B cell (primary cell): ENCODE results near the gene BCDIN3D. TPM values are rescaled to one million over a fixed set of nuclear protein-coding genes. Genes with fewer than 3 reads are reported as not detected.

Source experiments
- ATAC-seq: fragments of 200-7000 bp; cut with Tn5 transposase; one replicate; pipeline ENCODE4 v1.10.0; 2021; ENCODE audit warnings: low read depth, mild to moderate bottlenecking, moderate number of reproducible peaks, moderate library complexity
- CTCF ChIA-PET: fragments of 350-600 bp; sonication (Branson Sonifier 250); formaldehyde crosslinking; loops from one replicate; lab custom pipeline; 2021; ENCODE audit warnings: antibody characterized with exemption, inconsistent platforms; lab: Charles Lee
- POLR2A ChIA-PET: fragments of 350-600 bp; sonication (Branson Sonifier 250); formaldehyde crosslinking; loops from one replicate; lab custom pipeline; 2021; ENCODE audit warnings: antibody characterized with exemption; lab: Charles Lee
- DNase-seq: peaks from one replicate; pipeline ENCODE4 v3.0.0; 2013
- H2AFZ ChIP-seq: 2 replicates; pipeline ENCODE4 v1.6.1; 2012; ENCODE audit warnings: mild to moderate bottlenecking, low read depth, low read length; ENCODE audit not compliant: insufficient read depth, poor library complexity, severe bottlenecking
- H3K27ac ChIP-seq, 2 donors: 1 replicate in 1 of 2; 2 replicates in 1 of 2; pipeline ENCODE4 v1.5.1; 2012 to 2013; ENCODE audit warnings: low read length in 2 of 2, mild to moderate bottlenecking in 2 of 2, moderate library complexity in 1 of 2
- H3K27me3 ChIP-seq, 4 experiments: fragments of 200-600 bp in 1 of 4; sonication (generic) in 1 of 4; replicated peaks in 1 of 4; 1 replicate in 2 of 4; 2 replicates in 2 of 4; pipeline versions ENCODE4 v1.6.1 to v1.7.0; 2013 to 2016; ENCODE audit warnings: low read length in 3 of 4, mild to moderate bottlenecking in 2 of 4, mixed read lengths in 1 of 4, moderate library complexity in 1 of 4; ENCODE audit not compliant: insufficient read depth in 4 of 4, control insufficient read depth in 3 of 4; ENCODE audit errors: control extremely low read depth in 1 of 4
- H3K36me3 ChIP-seq, 2 experiments: replicated peaks in 1 of 2; 1 replicate in 1 of 2; 2 replicates in 1 of 2; pipeline versions ENCODE4 v1.6.1 to v1.7.1; 2013; ENCODE audit warnings: low read length in 1 of 2; ENCODE audit not compliant: insufficient read depth in 2 of 2, control insufficient read depth in 1 of 2; ENCODE audit errors: control extremely low read depth in 1 of 2, extremely low read depth in 1 of 2
- H3K4me1 ChIP-seq, 2 donors: fragments of 200-600 bp in 1 of 2; sonication (generic) in 1 of 2; 1 replicate in 1 of 2; 2 replicates in 1 of 2; pipeline versions ENCODE4 v1.5.1 to v1.6.1; 2013 to 2017; ENCODE audit warnings: low read length in 2 of 2; ENCODE audit not compliant: control insufficient read depth in 2 of 2, insufficient read depth in 2 of 2
- H3K4me2 ChIP-seq: replicated peaks from 2 replicates; pipeline ENCODE3; 2012; ENCODE audit warnings: mild to moderate bottlenecking, low read depth, low read length; ENCODE audit not compliant: poor library complexity, severe bottlenecking
- H3K4me3 ChIP-seq, 5 experiments: fragments of 200-600 bp in 1 of 5; sonication (generic) in 1 of 5; 1 replicate in 3 of 5; 2 replicates in 2 of 5; pipeline versions ENCODE4 v1.5.1 to v1.7.0; 2011 to 2016; ENCODE audit warnings: low read length in 4 of 5, mild to moderate bottlenecking in 4 of 5, low read depth in 2 of 5, control low read depth in 1 of 5, moderate library complexity in 1 of 5; ENCODE audit not compliant: insufficient read depth in 1 of 5; ENCODE audit errors: control extremely low read depth in 1 of 5, extremely low read depth in 1 of 5
- H3K79me2 ChIP-seq: fragments of 200-600 bp; sonication (generic); one replicate; pipeline ENCODE4 v1.6.0; 2016; ENCODE audit warnings: low read length; ENCODE audit not compliant: control insufficient read depth, insufficient read depth
- H3K9ac ChIP-seq: fragments of 200-600 bp; sonication (generic); 2 replicates; pipeline ENCODE4 v1.6.1; 2017; ENCODE audit warnings: mild to moderate bottlenecking, low read length, moderate library complexity
- H3K9me3 ChIP-seq, 3 donors: one replicate each; pipeline versions ENCODE4 v1.6.1 to v1.7.1; 2013; ENCODE audit warnings: low read length in 2 of 3; ENCODE audit not compliant: control insufficient read depth in 2 of 3, insufficient read depth in 1 of 3; ENCODE audit errors: control extremely low read depth in 1 of 3
- H4K20me1 ChIP-seq: 2 replicates; pipeline ENCODE4 v1.6.0; 2012; ENCODE audit warnings: mild to moderate bottlenecking, low read length; ENCODE audit not compliant: insufficient read depth, control insufficient read depth, poor library complexity, severe bottlenecking
- H3K27ac Mint-ChIP-seq: one replicate; pipeline ENCODE4 v1.8.0; 2021; ENCODE audit warnings: mixed read lengths
- H3K27me3 Mint-ChIP-seq: one replicate; pipeline ENCODE4 v1.8.0; 2021; ENCODE audit warnings: mixed read lengths
- H3K4me1 Mint-ChIP-seq: one replicate; pipeline ENCODE4 v1.8.0; 2021; ENCODE audit warnings: mixed read lengths
- H3K4me3 Mint-ChIP-seq: one replicate; pipeline ENCODE4 v1.8.0; 2021; ENCODE audit warnings: mixed read lengths
- H3K9me3 Mint-ChIP-seq: one replicate; pipeline ENCODE4 v1.8.0; 2022; ENCODE audit warnings: mixed read lengths; ENCODE audit not compliant: insufficient read depth
- EZH2 ChIP-seq: IDR thresholded peaks from 2 replicates; pipeline ENCODE4 v1.6.1; 2012; ENCODE audit warnings: borderline replicate concordance, low read depth, mild to moderate bottlenecking, moderate library complexity, low read length; ENCODE audit not compliant: insufficient read depth, poor library complexity, severe bottlenecking
- WGBS: methylation state at CpG from one replicate; pipeline ENCODE4 v1.1.5; 2013; ENCODE audit warnings: missing lambda C conversion rate; ENCODE audit not compliant: insufficient coverage; 5-methylcytosine and 5-hydroxymethylcytosine counted together
- intact Hi-C: fragments of 100-400 bp; cut with micrococcal nuclease; formaldehyde crosslinking; loops from one replicate; pipeline ENCODE4 v1.10.0; 2022
- polyA plus RNA-seq: library from polyadenylated mRNA; depleted of rRNA; stranded (reverse); fragments of >200 nt; gene quantifications from 2 replicates; pipeline ENCODE4 v1.2.3, GENCODE V29; 2012
- total RNA-seq, 2 donors: library from RNA; stranded (reverse); fragments of 120-200 nt in 1 of 2; gene quantifications; 1 replicate in 1 of 2; 2 replicates in 1 of 2; pipeline versions ENCODE4 v1.2.3 to v1.2.4, GENCODE V29; 2013 to 2022
- TF ChIP-seq, protein P1 (sequence below): fragments of 200-600 bp; IDR thresholded peaks from one replicate; pipeline ENCODE4 v1.8.0; 2022; ENCODE audit warnings: antibody characterized with exemption, mild to moderate bottlenecking

BCDIN3D gene
- total and polyA plus RNA-seq, 2 donors (not counting 1 experiment from before 2014, with no cell fraction given) = 2.0 to 17.4 TPM

DNA sequence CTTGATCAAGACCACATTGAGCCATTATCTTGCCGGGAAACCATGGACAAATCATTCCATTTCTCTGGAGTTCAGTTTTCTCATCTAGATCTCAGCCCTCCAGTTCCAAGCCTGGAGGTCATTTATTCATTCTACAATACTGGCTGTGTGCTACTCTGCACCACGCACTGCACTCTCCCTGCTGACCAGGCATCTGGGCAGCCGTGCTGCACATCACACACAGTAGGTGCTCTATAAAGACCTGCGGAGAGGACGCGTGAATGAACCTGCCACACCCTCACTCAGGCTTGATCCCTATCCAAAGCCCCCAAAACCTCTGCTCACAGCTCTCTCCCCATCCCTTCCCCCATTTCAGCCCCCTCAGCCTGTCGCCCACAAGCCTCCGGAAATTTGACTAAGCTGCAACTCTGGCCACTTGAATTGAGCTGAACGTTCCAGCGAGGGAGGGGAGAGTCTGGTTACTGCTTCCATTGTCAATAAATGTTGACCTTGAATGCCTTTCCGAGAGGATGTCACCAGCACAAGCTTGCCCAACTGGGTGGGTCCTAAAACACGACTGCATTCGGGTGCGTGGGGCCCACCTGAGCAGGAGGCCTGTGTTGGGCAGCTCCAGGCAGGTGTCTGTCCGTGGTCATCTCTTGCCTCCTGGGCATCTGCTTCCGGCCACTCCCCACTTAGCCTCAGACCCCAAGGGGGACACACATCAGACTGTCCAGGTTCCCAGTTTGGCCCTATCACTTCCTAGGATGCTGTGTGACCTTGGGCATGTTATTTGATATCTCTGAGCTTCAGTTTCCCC is 43.0 kb upstream of the BCDIN3D start:
- TF ChIP-seq EZH2 = no peak
- TF ChIP-seq, protein P1, sequence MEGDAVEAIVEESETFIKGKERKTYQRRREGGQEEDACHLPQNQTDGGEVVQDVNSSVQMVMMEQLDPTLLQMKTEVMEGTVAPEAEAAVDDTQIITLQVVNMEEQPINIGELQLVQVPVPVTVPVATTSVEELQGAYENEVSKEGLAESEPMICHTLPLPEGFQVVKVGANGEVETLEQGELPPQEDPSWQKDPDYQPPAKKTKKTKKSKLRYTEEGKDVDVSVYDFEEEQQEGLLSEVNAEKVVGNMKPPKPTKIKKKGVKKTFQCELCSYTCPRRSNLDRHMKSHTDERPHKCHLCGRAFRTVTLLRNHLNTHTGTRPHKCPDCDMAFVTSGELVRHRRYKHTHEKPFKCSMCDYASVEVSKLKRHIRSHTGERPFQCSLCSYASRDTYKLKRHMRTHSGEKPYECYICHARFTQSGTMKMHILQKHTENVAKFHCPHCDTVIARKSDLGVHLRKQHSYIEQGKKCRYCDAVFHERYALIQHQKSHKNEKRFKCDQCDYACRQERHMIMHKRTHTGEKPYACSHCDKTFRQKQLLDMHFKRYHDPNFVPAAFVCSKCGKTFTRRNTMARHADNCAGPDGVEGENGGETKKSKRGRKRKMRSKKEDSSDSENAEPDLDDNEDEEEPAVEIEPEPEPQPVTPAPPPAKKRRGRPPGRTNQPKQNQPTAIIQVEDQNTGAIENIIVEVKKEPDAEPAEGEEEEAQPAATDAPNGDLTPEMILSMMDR = no peak
- Histone ChIP-seq H3K27me3 (peaks cover 0 to 9% (median 0%) of the 10 kb centered on the region in 4 experiments), H2AFZ (no peak overlapping the region), H3K4me3 (no peak overlapping the region), H3K36me3 (no peaks in the 10 kb centered on the region), H4K20me1 (no peaks in the 10 kb centered on the region), H3K4me1 (no peaks in the 10 kb centered on the region), H3K4me2 (no peak overlapping the region), H3K27ac (no peak overlapping the region), H3K9ac (no peak overlapping the region), H3K79me2 (no peaks in the 10 kb centered on the region), H3K9me3 (no peaks in the 10 kb centered on the region)
- H3K4me1 Mint-ChIP-seq = no peaks in the 10 kb centered on the region
- DNase-seq (no peak), ATAC-seq (no peak)
- intact Hi-C loops = no loop called here
- 76% methylated on average over 13 of the region's 16 CpGs for WGBS
- ChIA-PET CTCF (no interaction called here), POLR2A (interaction anchor here (0.5 kb wide), 1 partner anchor 444 kb away, joined by 4 read pairs; no protein-coding TSS in a partner anchor)
- H3K9me3 Mint-ChIP-seq = no peaks in the 10 kb centered on the region
- H3K27me3 Mint-ChIP-seq = peaks cover 27% of the 10 kb centered on the region
- H3K4me3 Mint-ChIP-seq = no peak overlapping the region
- no peak overlapping the region for H3K27ac Mint-ChIP-seq

DNA sequence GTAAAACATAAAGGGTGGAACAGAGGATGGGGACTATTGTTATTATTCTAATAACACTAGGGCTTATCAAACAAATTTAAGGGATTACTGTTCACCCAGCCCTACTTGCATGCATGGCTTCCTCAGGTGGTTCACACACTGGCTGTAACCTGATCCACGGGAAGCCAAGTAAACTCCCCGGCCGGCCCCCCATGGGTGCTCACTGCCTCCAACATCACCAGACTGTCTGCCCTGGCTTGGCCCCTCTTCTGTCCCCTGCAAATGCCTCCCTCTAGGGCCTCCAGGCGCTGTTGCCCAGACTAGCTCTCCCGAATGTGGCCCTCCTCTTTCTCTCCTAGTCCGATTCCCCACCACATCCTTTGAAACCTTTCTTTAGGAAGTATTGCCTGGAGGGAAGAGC is 42.2 kb upstream of the BCDIN3D start:
- POLR2A ChIA-PET = no interaction called here
- no peak overlapping the region for H3K27ac Mint-ChIP-seq
- WGBS = 60% methylated on average over 3 of the region's 6 CpGs
- peaks cover 27% of the 10 kb centered on the region for H3K27me3 Mint-ChIP-seq
- no peaks in the 10 kb centered on the region for H3K4me1 Mint-ChIP-seq
- Histone ChIP-seq H3K36me3 (no peaks in the 10 kb centered on the region), H3K9ac (no peak overlapping the region), H3K4me1 (no peaks in the 10 kb centered on the region), H3K27ac (no peak overlapping the region), H3K4me2 (no peak overlapping the region), H3K27me3 (peaks cover 0 to 9% (median 0%) of the 10 kb centered on the region in 4 experiments), H3K4me3 (no peak overlapping the region), H2AFZ (no peak overlapping the region), H3K79me2 (no peaks in the 10 kb centered on the region), H4K20me1 (no peaks in the 10 kb centered on the region), H3K9me3 (no peaks in the 10 kb centered on the region)
- DNase-seq (no peak), ATAC-seq (no peak)
- no peaks in the 10 kb centered on the region for H3K9me3 Mint-ChIP-seq
- intact Hi-C loops = no loop called here
- H3K4me3 Mint-ChIP-seq = no peak overlapping the region
- no peak for TF ChIP-seq EZH2
- TF ChIP-seq, protein P1 = no peak
- CTCF ChIA-PET = no interaction called here
